Measurements from ENCODE around the gene MXD4. TPM values are rescaled to one million over a fixed set of nuclear protein-coding genes. Genes with fewer than 3 reads are reported as not detected.
A peak's percentile ranks its signal among the peaks of the same experiment; 100 is the strongest.
"Not testable (repeated sequence)": the region's sequence is repeated elsewhere in the genome, so short reads cannot be mapped to it uniquely, and the experiment has no call there.

Gene MXD4
- total and polyA plus RNA-seq, 12 donors = 13.9 to 245 (median 96.4) TPM

GRCh38 chr4:2236944-2237666, 24.8 kb downstream of the MXD4 start:
- Histone ChIP-seq H3K9me3 (replicated peaks in 1 of 3) (no peaks in the 10 kb centered on the region), H3K36me3 (replicated peaks in 1 of 2) (peaks cover 0 to 28% of the 10 kb centered on the region in 2 donors), H3K4me1 (replicated peaks in 1 of 2) (peaks cover 8 to 41% of the 10 kb centered on the region in 2 donors), H3K27ac (no peak overlapping the region), H3K27me3 (no peaks in the 10 kb centered on the region), H3K4me3 (no peak overlapping the region)
- 61 to 68% (median 65%) methylated on average over 3 of the region's 3 CpGs for WGBS, 4 donors
- no peak for DNase-seq
- TF ChIP-seq POLR2A (IDR thresholded peaks at IDR 0.05) = no peak
- no peak for TF ChIP-seq CTCF (IDR thresholded peaks at IDR 0.05)
- intact Hi-C loops (cut with DNase I) = no loop called here

GRCh38 chr4:2231082-2231481, 30.8 kb downstream of the MXD4 start:
- Histone ChIP-seq H3K27ac (no peak overlapping the region), H3K36me3 (replicated peaks in 1 of 2) (peaks cover 0 to 19% of the 10 kb centered on the region in 2 donors), H3K9me3 (replicated peaks in 1 of 3) (no peaks in the 10 kb centered on the region), H3K27me3 (no peaks in the 10 kb centered on the region), H3K4me3 (no peak overlapping the region), H3K4me1 (replicated peaks in 1 of 2) (no peaks in the 10 kb centered on the region)
- TF ChIP-seq CTCF (IDR thresholded peaks at IDR 0.05) = no peak
- no peak for TF ChIP-seq POLR2A (IDR thresholded peaks at IDR 0.05)
- DNase-seq = no peak
- WGBS, 4 donors = 94 to 98% (median 97%) methylated on average over 6 of the region's 6 CpGs
- intact Hi-C loops (cut with DNase I) = no loop called here

GRCh38 chr4:2226261-2226660, 35.6 kb downstream of the MXD4 start:
- H3K27me3 ChIP-seq = no peaks in the 10 kb centered on the region
- intact Hi-C loops (cut with DNase I) = no loop called here
- DNase-seq = no peak
- no peak for TF ChIP-seq POLR2A (IDR thresholded peaks at IDR 0.05)
- WGBS, 4 donors = 76 to 88% (median 83%) methylated on average over 2 of the region's 2 CpGs
- peaks cover 0 to 5% of the 10 kb centered on the region in 2 donors for H3K36me3 ChIP-seq (replicated peaks in 1 of 2)
- H3K4me3 ChIP-seq = no peak overlapping the region
- no peak overlapping the region for H3K27ac ChIP-seq
- no peaks in the 10 kb centered on the region for H3K4me1 ChIP-seq (replicated peaks in 1 of 2)
- no peaks in the 10 kb centered on the region for H3K9me3 ChIP-seq (replicated peaks in 1 of 3)

- no peak for TF ChIP-seq POLR2A (IDR thresholded peaks at IDR 0.05)
- no peak for TF ChIP-seq CTCF (IDR thresholded peaks at IDR 0.05)
- no peaks in the 10 kb centered on the region for H3K36me3 ChIP-seq (replicated peaks in 1 of 2)
- no peaks in the 10 kb centered on the region for H3K9me3 ChIP-seq (replicated peaks in 1 of 3)
- H3K4me1 ChIP-seq (replicated peaks in 1 of 2) = no peaks in the 10 kb centered on the region
- no peaks in the 10 kb centered on the region for H3K27me3 ChIP-seq
- H3K27ac ChIP-seq = no peak overlapping the region
- peak in 4 of 7 donors; percentile 28 to 50 (median 44) for DNase-seq
- H3K4me3 ChIP-seq = no peak overlapping the region
- 59 to 76% (median 63%) methylated on average over 2 of the region's 2 CpGs for WGBS, 4 donors
- intact Hi-C loops (cut with DNase I) = no loop called here
Observed at GRCh38 chr4:2222838-2223237, 39.1 kb downstream of the MXD4 start.

GRCh38 chr4:2221378-2221777, 40.5 kb downstream of the MXD4 start:
- intact Hi-C loops (cut with DNase I); H3K9me3 ChIP-seq (replicated peaks in 1 of 3); DNase-seq; H3K27ac ChIP-seq; H3K4me1 ChIP-seq (replicated peaks in 1 of 2); H3K4me3 ChIP-seq; H3K27me3 ChIP-seq; H3K36me3 ChIP-seq (replicated peaks in 1 of 2): not testable (repeated sequence)
- 67 to 82% (median 70%) methylated on average over 3 to 4 of the region's 4 CpGs for WGBS, 4 donors

All from adrenal gland (tissue), 12 donors.